IPS DF 19.7 (cell line): Measurements from ENCODE around the gene STXBP1.
A peak's percentile ranks its signal among the peaks of the same experiment; 100 is the strongest.

ENCODE experiments used
- DNase-seq: peaks from one replicate; pipeline ENCODE4 v3.0.0-alpha.2; 2013; ENCODE audit warnings: low read depth, low spot score

STXBP1 gene

DNA sequence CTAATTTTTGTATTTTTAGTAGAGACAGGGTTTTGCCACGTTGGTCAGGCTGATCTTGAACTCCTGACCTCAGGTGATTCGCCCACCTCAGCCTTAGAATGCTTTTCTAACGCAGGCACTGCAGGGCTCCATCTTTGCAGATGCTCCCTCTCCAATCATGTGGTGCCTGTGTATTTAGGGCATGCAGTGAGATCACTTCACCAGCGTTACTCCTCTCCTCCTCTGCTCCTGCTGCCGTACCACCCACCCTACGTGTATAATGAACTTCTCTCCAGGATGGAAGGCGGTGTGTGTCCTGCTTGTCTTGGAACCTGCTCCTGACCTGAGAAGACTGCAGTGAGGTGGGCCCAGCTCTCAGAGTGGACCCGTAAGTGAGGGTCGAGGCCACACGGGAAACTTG is 81.1 kb downstream of the STXBP1 start:
- no peak for DNase-seq

DNA sequence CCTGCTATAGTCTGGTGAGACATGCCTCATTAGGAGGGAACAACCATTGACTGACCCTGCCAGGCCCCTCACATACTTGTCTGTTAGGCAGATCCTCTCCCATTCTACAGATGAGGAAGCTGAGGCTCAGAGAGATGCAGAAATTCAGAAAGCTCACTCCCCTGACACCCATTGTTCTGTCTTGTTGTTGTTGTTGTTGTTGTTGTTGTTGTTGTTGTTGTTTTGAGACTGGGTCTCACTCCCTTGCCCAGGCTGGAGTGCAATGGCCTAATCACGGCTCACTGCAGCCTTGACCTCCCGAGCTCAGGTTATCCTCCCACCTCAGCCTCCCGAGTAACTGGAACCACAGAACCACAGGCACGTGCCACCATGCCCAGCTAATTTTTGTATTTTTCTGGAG is 81.6 kb downstream of the STXBP1 start:
- DNase-seq, result no peak

DNA sequence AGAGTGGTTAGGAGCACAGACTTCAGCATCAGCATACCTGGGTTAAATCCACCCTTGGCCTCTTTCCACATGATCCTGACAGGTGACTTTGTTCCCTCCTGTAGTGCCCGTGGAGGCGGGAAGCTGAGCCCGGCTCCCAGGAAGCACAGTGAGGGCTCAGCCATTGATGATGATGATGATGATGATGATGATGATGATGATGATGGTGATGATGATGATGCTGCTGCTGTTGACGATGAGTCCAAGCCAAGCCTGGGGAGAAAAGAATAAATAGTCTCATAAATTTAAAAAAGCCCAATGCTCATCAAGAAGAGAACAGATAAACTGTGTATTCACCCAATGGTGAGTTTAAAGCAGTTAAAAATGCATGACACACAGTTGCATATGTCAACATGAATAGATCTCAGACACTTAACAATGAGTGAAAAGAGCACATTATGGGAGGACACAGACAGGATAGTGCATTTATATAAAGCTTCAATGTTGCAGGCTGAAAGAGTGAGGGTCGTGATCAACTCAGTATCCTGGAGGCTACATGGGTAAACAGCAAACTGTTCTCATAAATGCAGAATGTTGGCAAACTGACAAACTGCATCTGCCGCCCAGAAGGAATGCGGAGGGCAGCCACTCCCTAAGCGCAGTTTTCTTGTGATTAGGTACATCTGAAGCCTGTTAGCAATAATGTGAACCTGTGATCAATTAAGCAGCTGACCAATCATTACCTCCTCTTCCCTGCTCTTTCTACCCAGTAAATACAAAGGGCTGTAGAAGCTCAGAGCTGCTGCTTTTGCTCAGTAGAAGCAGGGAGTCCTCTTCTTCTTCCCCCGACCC is 83.0 kb downstream of the STXBP1 start:
- DNase-seq, result no peak

DNA sequence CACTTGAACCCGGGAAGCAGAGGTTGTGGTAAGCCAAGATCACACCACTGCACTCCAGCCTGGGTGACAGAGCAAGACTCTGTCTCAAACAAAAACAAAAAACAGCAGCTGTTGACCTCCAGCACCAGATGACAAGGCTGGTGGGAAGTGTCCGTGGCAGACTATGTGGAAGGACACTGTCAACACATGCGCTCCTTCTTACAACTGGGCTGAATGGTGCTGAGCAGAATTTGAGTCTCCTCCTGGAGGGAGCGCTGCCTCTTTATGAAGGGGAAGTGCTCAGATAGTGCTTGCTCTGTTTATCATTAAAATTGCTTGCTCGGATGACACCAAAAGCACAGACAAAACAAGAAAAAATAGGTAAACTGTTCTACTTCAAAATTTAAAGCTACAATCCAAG is 85.5 kb downstream of the STXBP1 start:
- no peak for DNase-seq

DNA sequence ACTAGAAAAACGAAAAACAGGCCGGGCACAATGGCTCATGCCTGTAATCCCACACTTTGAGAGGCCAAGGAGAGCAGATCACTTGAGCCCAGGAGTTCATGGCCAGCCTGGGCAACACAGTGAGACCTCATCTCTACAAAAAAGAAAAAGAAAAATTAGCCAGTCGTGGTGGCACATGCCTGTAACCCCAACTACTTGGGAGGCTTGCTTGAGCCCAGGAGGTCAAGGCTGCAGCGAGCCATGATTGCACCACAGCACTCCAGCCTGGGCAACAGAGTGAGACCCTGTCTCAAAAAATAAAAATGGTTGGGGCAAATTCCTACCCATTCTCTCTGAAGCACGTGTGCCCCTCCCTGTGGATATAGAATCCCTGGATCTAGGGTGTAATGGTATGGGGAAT is 86.3 kb downstream of the STXBP1 start:
- no peak for DNase-seq

DNA sequence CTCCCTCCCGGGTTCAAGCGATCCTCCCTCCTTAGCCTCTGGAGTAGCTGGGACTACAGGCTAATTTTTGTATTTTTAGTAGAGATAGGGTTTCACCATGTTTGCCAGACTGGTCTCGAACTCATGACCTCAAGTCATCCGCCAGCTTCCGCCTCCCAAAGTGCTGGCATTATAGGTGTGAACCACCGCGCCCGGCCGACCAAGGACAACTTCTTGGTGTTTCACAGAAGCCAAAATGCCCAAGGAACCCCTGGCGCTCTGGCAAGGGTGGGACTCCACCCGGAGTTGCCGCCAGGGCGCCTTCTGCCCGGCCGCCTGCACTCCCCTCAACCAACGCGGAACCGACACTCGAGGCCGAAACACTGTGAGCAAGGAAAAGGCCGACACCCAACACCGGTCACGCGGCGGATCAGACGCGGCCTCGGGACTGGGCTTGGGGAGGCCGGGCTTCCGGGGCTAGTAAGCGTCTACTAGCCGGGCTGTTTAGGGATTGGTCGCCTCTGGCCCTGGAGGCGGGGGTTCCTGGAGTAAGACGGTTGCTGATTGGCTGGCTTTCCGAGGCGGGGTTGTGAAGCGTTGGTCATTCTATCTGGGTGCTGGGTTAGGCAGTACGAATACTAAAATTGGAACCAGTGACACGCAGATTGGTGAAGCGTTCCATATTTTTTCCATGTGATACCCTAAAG is 87.1 kb downstream of the STXBP1 start:
- peak; percentile 80 for DNase-seq

DNA sequence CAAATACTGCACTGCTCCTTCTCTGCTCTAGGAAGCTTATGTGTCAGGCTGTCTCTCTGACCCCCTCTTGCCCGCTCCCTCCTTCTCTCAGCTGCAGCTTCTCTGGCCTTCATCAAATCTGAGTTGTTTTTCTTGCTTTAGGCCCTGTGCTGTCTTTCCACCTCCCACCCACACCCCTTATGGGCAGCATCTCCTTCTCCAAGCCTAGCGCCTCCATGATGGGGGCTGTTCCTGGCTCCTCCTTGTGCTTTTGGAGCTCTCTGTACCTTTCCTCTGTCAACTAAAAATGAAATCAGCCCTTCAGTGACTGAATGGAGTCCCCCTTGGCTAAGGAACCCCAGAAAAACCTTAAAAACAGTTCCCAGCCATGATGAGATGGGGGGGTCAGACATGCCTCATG is 88.1 kb downstream of the STXBP1 start:
- no peak for DNase-seq

DNA sequence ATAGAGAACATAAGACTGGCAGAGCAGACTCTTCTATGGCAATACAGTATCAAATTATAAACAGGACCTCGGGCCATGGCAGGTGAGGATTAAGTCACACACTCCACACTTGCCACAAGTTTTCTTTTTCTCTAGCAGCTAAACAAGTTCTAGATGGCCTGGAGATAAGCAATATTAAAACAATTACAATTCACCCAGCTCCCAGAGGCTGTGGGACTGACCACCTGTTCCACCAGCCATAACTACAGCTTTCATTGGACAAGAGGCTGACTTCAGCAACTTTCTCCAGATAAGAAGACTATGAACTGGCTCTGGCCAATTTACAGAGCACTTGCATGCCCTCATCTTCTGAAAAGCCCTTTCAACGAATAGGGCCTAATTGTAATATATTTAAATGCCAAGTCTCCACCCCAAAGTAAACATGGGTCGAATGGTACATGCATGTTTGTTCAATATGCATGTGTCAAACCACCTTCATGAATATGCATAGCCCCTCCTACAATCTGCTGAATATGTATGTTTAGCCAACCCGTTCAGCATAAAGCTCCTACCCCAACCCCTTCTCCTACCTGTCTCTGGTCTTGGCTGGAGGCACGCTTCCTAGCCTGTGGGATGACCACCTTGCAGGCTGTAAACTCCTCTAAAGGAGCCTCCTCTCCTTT is 88.6 kb downstream of the STXBP1 start:
- no peak for DNase-seq

DNA sequence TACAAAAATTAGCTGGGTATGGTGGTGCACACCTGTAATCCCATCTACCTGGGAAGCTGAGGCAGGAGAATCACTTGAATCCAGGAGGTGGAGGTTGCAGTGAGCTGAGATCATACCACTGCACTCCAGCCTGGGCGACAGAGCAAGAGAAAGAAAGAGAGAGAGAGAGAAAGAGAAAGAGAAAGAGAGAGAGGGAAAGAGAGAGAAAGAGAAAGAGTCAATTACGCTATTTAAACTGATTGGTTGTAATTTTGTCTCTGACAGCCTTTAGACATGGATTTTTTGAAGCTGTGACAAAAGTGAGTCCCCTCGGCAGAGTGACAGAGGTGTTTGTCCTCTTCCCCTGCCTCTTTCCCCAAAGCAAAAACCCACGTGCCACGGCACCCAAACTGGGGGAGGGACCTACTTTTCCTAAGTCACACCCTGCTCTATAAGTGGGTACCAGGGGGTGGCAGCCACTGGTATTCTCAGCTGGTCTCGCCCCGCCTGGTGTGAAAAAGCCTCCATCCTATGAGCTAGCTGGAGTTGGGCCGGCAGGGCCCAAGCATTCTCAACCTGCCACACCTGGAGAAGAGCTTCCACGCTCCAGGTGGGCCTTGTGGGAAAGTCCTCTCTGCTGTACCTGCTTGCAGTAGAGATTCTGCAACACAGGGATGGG is 91.3 kb downstream of the STXBP1 start:
- no peak for DNase-seq

DNA sequence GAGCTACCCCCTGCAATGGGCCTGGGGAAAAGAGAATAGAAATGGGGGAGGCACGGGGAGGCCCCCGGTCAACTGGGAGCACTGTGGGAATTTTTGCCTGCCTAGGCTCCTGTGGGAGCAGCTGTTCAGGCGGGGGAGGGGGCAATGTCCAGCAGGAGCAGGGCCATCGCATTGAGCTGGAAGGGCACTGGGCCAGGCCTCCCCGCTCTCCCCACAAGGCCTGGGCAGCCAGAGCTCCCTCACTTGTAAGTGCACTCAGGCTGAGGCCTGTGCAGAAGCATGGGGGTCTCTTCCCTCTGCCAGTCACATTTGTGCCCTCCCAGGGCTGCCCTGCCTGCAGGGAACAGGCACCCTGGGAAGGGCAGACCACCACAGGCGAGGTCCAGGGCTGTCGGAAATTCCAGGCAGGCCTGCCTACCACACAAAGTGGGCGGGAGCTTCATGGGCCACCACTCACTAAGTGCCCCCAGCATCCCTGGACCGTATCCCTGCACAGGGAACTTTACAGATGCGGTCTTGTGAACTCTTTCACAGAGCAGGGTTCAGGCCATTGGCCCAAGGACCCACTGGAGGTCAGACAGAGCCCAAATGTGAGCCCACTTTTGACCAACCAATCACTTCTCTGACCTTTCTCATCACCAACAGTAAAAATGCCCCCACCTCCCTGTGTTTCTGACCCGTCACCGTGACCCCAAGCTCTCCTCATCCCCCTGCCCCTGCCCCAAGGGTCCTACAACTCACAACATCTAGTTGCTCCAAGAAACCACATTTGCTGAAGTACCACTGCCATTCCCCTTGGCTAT is 93.7 kb downstream of the STXBP1 start:
- no peak for DNase-seq

DNA sequence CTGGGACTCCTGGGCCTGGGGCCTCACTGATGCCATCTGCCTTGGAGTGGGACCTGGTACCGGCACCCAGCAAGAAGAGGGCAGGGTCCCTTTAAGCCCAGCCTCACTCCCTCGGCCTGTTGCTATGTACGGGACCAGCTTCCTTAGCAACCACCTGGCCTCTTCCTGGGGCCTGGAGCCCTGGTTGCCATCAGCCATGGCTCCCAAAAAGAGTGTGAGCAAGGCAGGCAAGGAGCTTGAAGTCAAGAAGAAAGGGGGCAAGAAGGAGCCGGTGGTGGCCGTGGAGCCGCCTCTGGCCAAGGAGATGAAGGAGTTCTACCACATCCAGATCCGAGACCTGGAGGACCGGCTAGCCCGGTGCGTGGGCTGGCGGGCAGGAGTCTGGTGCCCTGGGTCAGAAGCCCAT is 94.8 kb downstream of the STXBP1 start, which contains the start of gene CFAP157:
CFAP157 (plus strand) TSS at position 153 of the 406 bp plus-strand sequence; CDS start at position 197, 44 bp downstream.
- no peak for DNase-seq

DNA sequence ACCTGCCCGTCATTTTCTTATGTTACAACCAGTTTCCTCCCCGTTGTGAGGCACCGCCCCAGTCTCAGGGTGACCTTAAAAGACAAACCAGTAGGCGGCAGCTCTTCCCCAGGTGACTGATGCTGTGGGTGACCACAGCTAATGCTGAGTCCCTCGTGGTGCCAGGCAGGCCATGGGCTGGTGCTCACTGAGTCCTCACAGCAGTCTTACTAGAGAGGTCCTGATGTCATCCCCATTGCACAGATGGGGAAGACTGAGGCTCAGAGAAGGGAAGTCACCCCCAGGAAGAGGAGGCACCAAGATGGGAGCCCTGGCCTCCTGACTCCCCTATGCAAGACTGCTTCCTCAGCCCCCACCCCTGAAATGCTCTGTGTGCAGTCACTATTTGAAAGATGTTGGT is 95.7 kb downstream of the STXBP1 start:
- no peak for DNase-seq

DNA sequence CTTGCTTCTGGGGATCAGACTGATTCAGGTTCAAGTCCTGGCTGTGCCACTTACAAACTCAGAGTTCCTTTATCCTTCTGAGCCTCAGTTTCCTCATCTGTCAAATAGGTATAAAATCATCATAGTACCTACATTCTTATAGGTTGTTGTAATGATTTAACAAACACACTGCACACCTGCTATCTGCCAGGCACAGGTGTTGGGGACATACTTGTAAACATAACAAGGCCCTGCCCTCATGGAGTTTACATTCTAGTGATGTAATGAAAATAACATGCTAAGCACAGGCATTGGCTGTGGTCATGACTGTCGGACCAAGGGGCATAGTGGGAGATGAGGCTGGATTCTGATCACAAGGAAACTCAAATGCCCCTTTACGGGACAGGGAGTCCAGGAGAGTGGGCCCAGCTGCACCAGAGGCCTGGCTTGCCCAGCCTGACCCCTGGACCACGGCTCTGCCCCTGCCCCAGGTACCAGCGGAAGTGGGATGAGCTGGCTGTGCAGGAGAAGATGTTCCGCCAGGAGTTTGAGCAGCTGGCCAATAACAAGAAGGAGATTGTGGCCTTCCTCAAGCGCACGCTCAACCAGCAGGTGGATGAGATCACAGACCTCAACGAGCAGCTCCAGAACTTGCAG is 97.0 kb downstream of the STXBP1 start:
- no peak for DNase-seq

DNA sequence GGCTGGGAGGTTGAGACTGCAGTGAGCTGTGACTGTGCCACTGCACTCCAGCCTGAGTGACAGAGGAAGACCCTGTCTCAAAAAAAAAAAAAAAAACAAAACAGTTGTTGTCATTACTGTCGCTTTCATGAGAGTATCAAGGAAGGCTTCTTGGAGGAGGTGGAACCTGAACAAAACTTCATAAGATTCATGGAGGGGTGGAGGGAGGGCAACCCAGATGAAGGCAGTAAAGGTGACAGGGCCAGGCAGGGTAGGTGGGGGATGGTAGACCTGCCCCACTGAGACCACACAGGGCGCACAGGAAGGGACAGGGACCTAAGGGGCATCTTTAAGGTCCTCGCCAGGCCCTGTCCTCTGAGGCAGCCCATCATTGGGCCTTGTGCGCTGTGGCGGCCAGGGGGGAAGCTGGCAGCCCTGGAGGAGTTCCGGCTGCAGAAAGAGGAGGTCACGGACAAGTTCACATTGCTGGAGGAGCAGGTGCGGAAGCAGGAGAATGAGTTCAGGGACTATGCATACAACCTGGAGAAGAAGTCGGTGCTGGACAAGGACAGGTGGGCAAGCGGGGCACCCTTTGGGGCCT is 98.2 kb downstream of the STXBP1 start:
- DNase-seq, result no peak

DNA sequence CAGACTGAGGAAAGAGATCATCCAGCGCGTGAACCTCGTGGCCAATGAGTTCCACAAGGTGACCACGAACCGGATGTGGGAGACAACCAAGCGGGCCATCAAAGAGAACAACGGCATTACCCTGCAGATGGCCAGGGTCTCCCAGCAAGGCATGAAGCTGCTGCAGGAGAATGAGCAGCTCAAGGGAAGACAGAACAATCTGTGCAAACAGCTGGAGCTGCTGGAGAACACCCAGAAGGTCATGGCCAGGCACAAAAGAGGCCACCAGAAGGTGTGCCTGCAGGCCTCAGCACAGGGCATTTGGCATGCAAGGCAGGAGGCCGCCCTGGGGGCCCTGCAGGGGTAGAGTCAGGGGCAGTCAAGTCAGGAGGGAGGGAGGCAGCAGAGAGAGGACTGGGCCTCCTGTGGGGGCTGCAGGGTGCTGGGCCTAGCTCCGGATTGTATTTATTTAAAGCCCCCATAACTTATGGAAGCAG is 99.2 kb downstream of the STXBP1 start:
- no peak for DNase-seq

DNA sequence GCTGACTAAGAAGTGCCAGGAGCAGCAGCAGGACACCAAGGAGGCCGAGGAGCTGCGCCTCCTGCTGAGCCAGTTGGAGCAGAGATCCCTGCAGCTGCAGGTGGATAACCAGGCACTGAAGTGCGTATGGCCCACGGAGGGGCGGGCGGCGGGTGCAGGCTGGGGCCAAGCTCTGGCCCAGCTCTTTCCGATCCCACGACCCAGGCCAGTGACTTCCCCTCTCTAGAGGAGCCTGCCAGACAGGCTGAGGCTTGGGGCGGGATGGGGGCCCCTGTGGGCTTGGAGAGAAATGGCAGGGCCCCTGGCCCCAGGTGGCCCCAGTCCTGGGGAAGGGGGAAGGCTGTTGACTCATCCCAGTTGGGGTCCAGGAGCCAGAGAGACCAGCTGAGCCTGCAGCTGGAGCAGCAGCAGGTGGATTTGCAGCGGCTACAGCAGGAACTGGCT is 99.8 kb downstream of the STXBP1 start:
- DNase-seq, result no peak

DNA sequence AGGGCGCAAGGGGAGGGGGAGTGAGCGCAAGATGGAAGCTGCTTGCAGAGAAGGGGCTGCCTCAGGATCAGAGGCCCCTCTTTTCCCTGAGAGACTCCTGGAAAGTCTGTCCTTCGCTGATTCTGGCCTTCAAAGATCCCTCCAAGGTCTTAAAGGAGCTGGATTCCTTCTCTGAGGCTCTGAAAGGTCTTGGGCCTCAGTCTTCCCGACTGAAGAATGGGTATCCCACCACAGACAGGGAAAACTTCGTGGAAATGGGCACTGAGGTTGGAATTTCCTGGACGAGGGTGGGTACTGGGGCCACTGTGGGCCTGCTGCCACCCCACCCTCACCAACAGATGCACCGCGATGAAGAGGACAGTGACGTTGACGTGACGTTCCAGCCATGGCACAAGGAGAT is 100.3 kb downstream of the STXBP1 start:
- no peak for DNase-seq

DNA sequence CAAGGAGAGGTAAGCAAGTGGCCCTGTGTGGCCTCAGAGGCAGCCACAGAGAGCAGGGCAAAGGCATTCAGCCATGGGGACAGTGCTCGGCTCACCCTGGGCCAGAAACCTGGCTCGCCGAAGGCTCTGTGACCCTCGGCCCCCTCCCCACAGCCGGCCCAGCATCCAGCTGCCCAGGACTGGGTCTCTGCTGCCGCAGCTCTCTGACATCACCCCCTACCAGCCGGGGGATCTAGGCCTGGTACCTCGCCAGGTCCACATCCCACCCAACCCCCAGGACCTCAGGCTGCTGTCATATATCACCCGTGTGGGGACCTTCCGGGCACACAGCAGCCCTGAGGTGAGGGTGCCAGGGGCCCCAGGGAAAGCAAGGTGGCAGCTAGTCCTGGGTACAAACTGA is 100.8 kb downstream of the STXBP1 start:
- no peak for DNase-seq

DNA sequence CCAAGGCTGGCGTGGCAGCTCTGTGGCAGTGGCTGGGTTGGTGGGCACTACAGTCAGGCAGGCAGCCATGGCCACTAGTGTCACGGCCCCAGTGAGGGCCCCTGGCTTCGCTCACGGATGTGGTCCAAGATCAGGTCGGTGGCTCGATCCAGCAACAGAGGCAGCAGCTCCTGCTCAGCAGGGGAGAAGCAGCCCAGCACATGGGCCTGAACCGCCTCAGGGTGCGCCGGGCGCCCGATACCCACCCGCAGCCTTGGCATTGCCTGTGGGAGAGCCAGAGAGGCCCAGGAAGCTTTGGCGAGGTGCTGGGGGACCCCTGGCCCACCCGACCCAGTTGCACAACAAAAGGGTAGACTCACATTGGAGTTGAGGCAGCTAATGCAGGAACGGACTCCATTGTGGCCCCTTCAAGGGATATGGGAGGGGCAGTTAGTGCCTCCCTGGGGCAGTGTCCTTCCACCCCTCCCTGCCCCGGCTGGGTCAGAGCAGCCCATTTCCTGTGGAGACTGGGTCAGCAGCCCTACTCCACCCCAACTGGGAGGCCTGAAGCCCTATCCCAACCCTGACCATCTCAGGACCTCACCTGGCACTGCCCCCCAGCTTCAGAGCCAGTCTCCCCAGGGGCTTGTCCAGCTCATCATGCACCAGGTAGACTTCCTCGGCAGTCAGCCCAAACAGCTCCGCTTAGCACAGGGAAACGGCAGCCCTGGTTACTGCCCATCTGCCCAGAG is 102.1 kb downstream of the STXBP1 start:
- DNase-seq, result no peak
